Epithelial cell of umbilical artery (primary cell): Measurements from ENCODE around the gene TSPYL1. TPM values are rescaled to one million over a fixed set of nuclear protein-coding genes. Genes with fewer than 3 reads are reported as not detected.

Source experiments
- total RNA-seq: library from RNA; depleted of rRNA; stranded (reverse); fragments of >200 nt; gene quantifications from 2 replicates; pipeline ENCODE4 v1.2.3, GENCODE V29; 2014

Gene TSPYL1
- total RNA-seq, result 58.8 and 91.5 TPM in 2 replicates

DNA sequence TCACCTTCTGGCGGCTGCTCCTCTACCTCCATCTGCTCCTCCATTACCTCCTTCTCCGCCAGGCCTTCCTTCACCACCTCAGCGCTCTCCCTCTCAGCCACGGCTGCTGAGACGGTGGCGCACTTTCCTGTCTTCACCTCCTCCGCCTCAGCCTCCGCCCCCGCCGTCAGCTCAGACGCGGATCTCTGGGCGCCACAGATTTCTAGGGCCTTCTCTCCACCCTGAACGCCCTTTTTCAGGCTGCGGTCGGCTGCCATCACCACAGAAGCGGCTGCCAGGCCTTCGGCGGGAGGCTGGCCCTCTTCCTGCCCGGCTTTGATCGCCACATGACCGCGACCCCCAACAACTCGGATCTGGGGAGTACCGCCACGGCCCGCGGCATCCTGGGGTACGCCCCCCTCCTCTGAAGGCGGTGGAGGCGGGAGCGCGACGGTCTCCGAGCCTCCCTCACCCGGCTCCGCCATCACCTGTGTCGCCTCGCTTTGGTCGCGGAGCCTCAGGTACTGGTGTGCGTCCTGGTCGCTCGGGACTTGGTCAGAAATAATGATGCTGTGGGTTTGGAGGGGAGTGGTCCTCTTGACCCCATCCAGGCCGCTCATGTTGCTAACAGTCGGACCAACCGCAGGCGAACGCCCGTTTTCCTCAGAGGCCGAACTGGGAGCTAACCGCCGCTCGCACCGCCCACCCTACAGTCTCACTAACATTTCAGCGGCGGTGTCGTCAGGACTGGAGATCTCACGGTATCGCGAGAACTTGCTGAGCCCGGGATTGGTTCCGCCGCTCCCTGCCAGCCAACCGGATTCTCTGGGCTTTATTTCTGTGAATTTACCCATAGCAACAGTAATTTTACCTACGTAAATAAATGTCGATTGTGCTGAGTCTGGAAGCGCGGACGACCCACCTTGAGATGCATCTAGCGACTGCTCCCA, at the start of gene TSPYL1:
Gene TSPYL1, minus strand, starts transcription at position 699 of the 929 bp plus-strand sequence. Its CDS starts 100 bp downstream, at position 599.

DNA sequence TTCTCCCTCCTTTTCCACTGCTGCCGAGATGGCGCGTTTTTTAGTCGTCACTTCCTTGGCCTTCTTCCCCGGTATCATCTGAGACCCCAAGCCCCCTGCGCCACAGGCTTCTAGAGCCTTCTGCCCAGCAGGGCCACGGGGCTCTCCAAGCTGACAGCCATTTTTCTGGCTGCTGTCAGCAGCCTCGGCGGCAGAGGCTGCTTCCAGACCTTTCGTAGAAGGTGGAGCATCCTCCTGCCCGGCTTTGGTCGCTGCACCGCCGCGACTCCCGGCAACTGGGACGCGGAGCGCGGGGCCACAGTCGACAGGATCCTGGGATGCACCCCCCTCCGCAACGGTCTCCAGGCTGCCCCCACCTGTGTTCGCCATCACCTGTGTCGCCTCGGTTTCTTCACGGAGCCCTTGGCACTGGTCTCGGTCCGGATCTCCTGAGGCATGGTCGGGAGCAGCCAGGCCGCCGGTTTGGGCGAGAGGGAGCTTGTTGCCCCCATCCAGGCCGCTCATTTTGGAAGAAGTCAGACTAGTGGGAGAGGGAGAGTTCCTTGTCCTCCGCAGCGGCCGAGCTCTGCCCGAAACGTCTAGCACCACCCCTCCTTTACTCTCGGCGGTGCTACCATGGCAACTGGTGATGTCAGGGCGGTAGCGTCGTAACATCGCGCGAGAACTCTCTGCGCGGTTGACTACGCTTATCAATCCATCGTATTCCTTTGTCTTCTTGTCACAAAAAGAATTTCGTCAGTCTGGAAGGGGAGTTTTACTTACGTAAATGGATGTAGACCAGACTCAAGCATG, 26.0 kb downstream of the TSPYL1 start, which contains the start of gene TSPYL4:
Gene TSPYL4, minus strand, starts transcription at position 571 of the 792 bp plus-strand sequence. Its CDS starts 67 bp downstream, at position 504.

Other genes starting within 250 kb of the TSPYL1 start
- under 0.01 TPM in 1 of 2 replicates, not detected in the other for gene FRK, start 219.0 kb downstream of the TSPYL1 start, total RNA-seq
- gene NT5DC1, start 179.1 kb downstream of the TSPYL1 start, total RNA-seq, result 2.9 and 6.7 TPM in 2 replicates
- not detected in 2 replicates for gene COL10A1, start 153.8 kb downstream of the TSPYL1 start, total RNA-seq
- gene TSPYL4, start 25.9 kb downstream of the TSPYL1 start, total RNA-seq, result 8.1 and 11.6 TPM in 2 replicates
- gene DSE, start 91.0 kb upstream of the TSPYL1 start, total RNA-seq, result 34.8 and 46.4 TPM in 2 replicates
- 1.9 TPM in 1 of 2 replicates, not detected in the other for gene CALHM6, start 181.4 kb upstream of the TSPYL1 start, total RNA-seq
- gene CALHM5, start 231.7 kb upstream of the TSPYL1 start, total RNA-seq, result 9.1 and 11.4 TPM in 2 replicates